ENCODE data around the gene UCKL1.
"Not testable (repeated sequence)": the region's sequence is repeated elsewhere in the genome, so short reads cannot be mapped to it uniquely, and the experiment has no call there.

UCKL1 gene

DNA sequence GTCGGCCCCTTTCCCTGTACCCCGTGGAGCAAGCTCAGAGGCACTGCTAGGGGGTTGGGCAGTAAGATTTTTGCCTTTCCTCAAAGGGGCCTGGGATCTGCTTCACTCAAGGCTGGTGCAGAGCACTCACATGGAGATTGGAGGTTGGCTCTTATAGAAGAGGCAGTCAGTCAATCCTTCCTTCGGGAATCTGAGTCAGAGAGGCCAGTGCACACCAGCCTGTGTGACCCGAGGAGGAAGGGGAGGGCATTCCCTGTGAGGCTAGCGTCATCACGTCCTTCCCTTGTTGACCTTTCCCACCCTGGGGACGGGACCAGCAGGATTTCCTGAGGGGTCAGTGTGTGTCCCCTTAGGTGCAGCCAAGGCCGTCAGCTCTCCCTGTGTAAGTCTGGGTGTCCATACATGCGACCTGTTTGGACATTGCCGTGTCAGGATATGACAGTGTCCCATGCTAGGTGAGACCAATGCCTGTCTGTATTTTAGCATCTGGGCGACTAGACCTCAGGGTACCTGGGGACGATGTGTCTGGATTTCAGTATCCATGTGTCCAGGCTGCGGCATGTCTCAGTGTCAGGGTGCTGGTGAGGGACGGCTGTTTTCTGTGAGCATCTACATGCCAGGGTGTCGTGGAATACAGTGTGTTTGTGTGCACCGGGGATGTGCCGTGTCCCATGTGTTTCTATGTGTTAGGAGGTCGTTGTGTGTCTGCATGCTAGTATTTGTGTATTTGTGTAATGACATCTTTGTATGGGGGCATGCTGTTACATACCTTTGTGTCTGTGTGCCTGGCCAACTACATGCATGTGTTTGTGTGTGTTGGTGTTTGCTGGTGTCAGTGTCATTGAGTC is 16.3 kb upstream of the UCKL1 start:
- no peak for DNase-seq

- DNase-seq: not testable (repeated sequence)
Measured at GRCh38 chr20:63971960-63972311, 15.7 kb upstream of the UCKL1 start.

DNA sequence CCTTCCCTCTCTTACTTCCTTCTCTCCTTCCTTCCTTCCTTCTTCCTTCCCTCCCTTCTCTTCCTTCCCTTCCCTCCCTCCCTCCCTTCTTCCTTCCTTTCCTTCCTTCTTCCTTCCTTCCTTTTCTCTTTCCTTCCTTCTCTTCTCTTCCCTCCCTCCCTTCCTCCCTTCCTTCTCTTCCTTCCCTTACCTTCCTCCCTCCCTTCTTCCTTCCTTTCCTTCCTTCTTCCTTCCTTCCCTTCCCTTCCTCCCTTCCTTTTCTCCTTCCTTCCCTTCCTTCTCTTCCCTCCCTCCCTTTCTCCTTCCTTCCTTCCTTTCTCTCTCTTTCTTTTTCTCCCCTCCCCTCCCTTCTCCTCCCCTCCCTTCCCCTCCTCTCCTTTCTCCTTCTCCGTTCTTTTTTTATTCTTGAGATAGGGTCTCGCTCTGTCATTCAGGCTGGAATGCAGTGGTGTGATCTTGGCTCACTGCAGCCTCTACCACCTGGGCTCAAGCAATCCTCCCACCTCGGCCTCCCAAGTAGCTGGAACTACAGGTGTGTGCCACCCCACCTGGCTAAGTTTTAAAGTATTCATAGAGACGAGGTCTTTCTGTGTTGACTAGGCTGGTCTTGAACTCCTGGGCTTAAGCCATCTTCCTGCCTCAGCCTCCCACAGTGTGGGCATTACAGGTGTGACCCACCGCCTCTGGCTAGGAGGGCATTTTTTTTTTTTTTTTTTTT is 14.7 kb upstream of the UCKL1 start:
- DNase-seq: no peak

- no peak for DNase-seq
Measured at GRCh38 chr20:63969838-63970713, 13.9 kb upstream of the UCKL1 start, which contains the start of gene ZNF512B. TSS of gene ZNF512B (minus strand) at chr20:63969930. CDS start at chr20:63967950, 1,980 bp downstream.

DNA sequence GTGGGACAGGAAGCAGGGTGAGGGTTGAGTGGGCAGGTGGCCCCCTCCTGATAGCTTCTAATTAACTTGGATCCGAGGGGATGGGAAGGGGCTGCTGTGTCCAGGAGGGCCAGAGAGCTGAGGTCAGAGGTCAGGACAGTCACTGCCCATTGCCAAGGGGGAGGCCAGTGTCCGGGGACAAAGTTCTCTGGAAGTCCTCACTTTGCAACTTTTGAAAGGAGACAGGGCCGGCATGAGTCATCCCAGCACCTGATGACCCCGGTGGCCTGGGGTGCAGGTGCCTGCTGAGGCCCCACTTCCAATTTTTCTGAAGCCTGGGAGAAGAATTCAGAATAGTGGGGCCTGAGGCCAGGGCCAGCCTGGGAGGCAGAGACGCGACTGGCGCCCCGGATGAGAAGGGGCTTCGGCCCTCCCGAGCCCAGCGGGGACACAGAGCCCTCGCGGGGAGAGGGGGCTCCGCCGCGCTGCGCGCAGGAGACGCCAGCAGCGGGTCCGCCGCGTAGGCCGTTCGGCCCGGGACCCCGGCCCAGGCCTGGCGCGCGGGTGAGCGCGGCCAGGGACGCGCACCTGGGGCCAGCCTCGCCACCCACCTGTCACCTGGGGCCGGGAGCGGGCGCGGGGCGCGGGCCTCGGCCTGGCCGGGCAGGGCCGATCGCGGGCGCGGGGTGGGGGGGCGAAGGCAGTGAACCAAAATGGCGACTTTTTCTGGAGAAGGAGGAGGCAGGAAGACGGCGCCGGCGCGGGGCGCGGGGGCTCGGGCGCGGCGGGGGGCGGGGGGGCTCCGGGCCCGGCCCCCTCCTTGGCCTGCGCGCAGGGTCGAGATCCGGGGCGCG is 12.9 kb upstream of the UCKL1 start:
- DNase-seq: no peak

GRCh38 chr20:63968136-63968927 is 12.1 kb upstream of the UCKL1 start:
- no peak for DNase-seq

- no peak for DNase-seq
Measured at GRCh38 chr20:63967330-63968135, 11.3 kb upstream of the UCKL1 start.

- DNase-seq: no peak
Measured at GRCh38 chr20:63966944-63967322, 10.7 kb upstream of the UCKL1 start.

DNA sequence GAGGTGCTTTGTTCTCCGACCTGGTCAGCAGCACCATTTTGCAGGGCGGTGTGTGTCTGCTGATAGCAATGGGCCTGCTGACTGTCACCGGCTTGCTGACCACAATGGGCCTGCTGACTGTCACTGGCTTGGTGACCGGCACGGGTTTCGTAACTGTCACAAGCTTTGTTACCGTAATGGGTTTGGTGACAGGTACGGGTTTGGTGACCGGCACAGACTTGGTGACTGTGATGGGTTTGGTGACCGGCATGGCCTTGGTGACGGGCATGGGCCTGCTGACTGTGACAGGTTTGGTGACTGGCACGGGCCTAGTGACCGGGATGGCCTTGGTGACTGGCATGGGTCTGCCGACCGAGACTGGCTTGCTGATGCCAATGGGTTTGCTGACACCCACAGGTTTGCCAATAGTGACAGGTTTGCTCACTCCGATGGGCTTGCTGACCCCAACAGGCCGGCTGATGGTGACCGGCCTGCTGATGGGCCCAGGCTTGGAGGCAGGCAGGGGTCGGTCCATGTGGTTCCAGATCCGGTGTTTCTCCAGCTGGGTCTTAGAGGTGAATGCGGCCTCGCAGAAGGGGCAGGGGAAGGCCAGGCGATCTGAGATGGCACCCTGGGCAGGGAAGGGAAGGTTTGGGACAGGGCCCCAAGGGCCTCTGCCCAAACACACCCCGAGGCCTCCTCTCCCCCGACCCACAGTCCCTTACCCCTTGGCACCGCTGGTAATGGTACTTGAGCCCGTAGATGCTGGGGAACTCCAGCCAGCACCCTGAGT is 10.1 kb upstream of the UCKL1 start:
- no peak for DNase-seq

DNA sequence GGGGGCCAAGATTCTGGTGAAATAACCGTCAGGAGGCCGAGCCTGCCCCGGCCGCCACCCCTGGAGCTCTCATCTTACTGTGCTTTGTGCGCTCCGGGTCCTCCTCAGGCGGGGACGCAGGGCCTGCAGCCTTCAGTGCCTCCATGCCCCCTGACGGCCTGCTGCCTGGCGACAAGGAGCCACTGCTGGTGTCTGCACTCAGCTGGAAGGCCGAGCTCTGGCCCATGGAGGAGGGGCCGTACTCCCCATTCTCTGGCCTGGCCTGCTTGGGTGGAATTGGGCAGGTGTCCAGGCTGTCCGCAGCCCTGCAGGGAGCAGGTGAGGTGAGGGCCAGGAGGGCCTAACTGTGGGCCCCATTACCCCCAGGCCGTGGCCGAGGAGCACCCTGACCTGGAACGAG is 8.2 kb upstream of the UCKL1 start:
- no peak for DNase-seq

DNA sequence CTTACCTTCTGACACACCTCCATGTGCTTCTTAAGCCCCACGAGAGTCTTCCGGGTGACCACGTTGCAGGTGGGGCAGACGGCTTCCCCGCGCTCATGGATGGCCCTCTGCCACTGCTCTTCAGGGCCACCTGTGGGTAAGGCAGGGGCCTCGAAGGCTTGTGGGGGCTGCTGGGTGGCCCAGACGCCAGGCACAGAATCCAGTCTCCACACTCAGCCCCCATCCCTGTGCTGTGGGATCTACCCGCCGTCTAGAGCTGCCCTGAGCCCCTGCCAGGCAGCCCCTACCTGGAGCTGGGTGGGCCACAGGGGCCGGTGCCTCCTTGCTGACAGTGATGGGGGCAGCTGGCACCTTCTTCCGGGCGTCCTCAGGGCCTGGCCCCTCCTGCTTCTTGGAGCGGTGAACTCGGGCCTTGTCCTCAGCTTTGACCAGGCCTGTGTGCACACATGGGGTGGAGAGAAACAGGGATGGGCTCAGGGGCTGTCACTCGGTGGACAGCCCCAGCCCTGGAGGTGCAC is 7.6 kb upstream of the UCKL1 start:
- no peak for DNase-seq

GRCh38 chr20:63963348-63963741 is 7.1 kb upstream of the UCKL1 start:
- DNase-seq: no peak

DNA sequence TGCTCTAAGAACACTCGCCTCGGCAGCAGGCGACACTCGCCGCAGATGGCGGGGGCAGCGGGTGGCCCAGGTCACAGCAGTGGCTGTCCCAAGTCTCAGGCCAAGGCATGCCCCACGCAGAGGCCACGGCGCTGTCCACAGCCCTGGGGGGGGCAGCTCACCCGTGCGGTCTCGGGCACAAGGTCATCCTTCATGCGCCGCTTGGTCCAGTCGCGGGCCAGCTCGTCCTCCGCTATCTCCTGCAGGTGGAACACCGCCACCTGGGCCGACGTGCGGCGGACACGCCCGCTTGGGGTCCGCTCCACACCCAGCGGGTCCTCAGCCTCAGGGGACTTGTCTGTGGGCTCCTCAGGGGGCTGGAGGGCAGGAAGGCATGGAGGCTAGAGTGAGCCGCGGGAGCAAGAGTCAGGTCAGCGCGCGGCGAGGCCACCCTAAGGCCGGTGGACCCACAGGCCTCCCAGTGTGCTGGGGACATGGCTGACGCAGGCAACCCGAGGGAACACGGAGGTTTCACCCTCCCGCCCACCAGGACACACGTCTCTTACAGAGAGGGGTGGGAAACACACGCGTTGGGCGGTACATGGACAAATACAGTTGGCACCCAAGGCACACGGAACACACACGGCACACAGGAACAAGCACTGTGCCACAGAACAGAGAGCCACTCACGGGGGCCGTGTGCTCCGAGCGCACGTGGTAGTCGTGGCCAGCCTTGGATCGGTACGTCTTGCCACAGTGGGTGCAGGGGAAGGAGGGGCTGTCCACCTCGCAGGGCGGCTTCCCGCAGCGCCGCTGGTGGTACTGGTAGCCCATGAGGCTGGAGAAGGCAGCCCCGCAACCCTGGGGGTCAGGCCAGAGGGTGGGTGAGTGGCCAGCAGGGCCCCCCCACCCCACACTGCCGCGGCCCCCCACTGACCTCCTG is 6.5 kb upstream of the UCKL1 start:
- no peak for DNase-seq

GRCh38 chr20:63961664-63962425 is 5.6 kb upstream of the UCKL1 start:
- DNase-seq: no peak

DNA sequence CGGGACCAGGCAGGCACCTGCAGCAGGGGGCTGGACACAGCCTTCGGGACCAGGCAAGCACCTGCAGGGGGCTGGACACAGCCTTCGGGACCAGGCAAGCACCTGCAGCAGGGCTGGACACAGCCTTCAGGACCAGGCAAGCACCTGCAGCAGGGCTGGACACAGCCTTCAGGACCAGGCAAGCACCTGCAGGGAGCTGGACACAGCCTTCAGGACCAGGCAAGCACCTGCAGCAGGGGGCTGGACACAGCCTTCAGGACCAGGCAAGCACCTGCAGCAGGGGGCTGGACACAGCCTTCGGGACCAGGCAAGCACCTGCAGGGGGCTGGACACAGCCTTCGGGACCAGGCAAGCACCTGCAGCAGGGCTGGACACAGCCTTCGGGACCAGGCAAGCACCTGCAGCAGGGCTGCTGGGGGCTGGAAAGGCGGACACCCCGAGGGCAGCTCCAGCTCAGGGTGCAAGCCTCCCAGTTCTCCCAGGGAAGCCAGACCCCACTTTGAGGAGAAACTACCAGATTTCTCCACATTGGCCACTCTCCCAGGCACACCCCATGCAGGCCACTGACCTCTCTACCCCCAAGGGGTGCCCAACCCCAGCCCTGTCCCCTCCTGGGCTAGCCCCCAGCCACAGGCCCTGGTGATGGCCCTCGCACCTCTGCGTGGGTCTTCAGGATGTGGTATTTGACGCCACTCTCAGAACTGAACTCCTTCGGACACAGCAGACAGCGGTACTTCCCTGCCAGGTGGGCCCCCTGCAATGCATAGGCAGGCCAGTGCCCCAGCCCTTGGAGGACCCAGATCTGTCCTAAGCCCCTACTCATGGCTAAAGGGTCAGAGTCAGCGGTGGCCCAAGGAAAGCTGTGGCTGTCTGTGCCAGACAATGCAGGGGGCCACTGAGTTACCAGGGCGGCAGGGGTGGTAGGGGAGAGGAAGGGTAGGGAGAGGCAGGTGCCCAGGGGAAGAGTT is 4.7 kb upstream of the UCKL1 start:
- not testable (repeated sequence) for DNase-seq

GRCh38 chr20:63959699-63960075 is 3.5 kb upstream of the UCKL1 start:
- DNase-seq: no peak

Data from Kasumi-1 (cell line).